Muscle of arm (tissue), 12 donors: ENCODE measurements around the gene INAVA. TPM values are rescaled to one million over a fixed set of nuclear protein-coding genes. Genes with fewer than 3 reads are reported as not detected.
"Not testable (repeated sequence)": the region's sequence is repeated elsewhere in the genome, so short reads cannot be mapped to it uniquely, and the experiment has no call there.

ENCODE experiments used
- DNase-seq: peaks from one replicate; pipeline ENCODE4 v3.0.0-alpha.2; 2013
- polyA plus RNA-seq, 12 donors: library from polyadenylated mRNA; unstranded; fragments of 120-200 nt; gene quantifications; one replicate each; pipeline ENCODE4 v1.2.1, GENCODE V29; 2013; ENCODE audit not compliant: insufficient read length in 12 of 12

INAVA gene
- polyA plus RNA-seq, 12 donors, result 1.7 to 20.7 (median 2.8) TPM; not detected in 1

GRCh38 chr1:200897259-200897658 lies 2.6 kb downstream of the INAVA start:
- no peak for DNase-seq

- DNase-seq, result no peak
Measured at GRCh38 chr1:200899015-200899386, 4.3 kb downstream of the INAVA start.

- DNase-seq, result no peak
Measured at GRCh38 chr1:200899451-200899915, 4.8 kb downstream of the INAVA start.

- no peak for DNase-seq
Measured at GRCh38 chr1:200899954-200900867, 5.5 kb downstream of the INAVA start.

- DNase-seq, result no peak
Measured at GRCh38 chr1:200900877-200901276, 6.2 kb downstream of the INAVA start.

GRCh38 chr1:200901350-200901749 lies 6.7 kb downstream of the INAVA start:
- DNase-seq, result no peak

GRCh38 chr1:200901796-200902444 lies 7.2 kb downstream of the INAVA start:
- no peak for DNase-seq

GRCh38 chr1:200903793-200904192 lies 9.1 kb downstream of the INAVA start:
- no peak for DNase-seq

GRCh38 chr1:200904772-200905171 lies 10.1 kb downstream of the INAVA start:
- DNase-seq, result no peak

GRCh38 chr1:200905411-200906052 lies 10.8 kb downstream of the INAVA start:
- no peak for DNase-seq

- no peak for DNase-seq
Measured at GRCh38 chr1:200906491-200906890, 11.8 kb downstream of the INAVA start.

GRCh38 chr1:200907611-200908097 lies 13.0 kb downstream of the INAVA start:
- DNase-seq, result no peak

GRCh38 chr1:200908191-200908868 lies 13.6 kb downstream of the INAVA start:
- no peak for DNase-seq

GRCh38 chr1:200909071-200909470 lies 14.4 kb downstream of the INAVA start:
- DNase-seq, result no peak

GRCh38 chr1:200909757-200910239 lies 15.1 kb downstream of the INAVA start:
- DNase-seq, result no peak

- no peak for DNase-seq
Measured at GRCh38 chr1:200911361-200911760, 16.7 kb downstream of the INAVA start.

GRCh38 chr1:200911936-200912335 lies 17.2 kb downstream of the INAVA start:
- not testable (repeated sequence) for DNase-seq

GRCh38 chr1:200912737-200913407 lies 18.2 kb downstream of the INAVA start:
- no peak for DNase-seq

GRCh38 chr1:200916152-200916551 lies 21.5 kb downstream of the INAVA start:
- DNase-seq, result no peak

GRCh38 chr1:200916681-200917080 lies 22.0 kb downstream of the INAVA start:
- DNase-seq, result no peak

GRCh38 chr1:200917291-200917817 lies 22.7 kb downstream of the INAVA start:
- DNase-seq, result peak; percentile 8
